Endothelial cell of umbilical vein (primary cell): ENCODE data around the gene TMCO1.

Experiments
- CTCF ChIP-seq, 2 donors: IDR thresholded peaks; 1 replicate in 1 of 2; 2 replicates in 1 of 2; pipeline ENCODE4 v1.5.1; 2011; ENCODE audit warnings: low read length in 2 of 2, mild to moderate bottlenecking in 2 of 2, moderate library complexity in 2 of 2, control low read depth in 1 of 2, inconsistent platforms in 1 of 2, low read depth in 1 of 2; ENCODE audit not compliant: insufficient read depth in 1 of 2; ENCODE audit errors: extremely low read depth in 1 of 2
- POLR2A ChIP-seq: IDR thresholded peaks from 2 replicates; pipeline ENCODE4 v1.6.1; 2012; ENCODE audit warnings: low read depth, mild to moderate bottlenecking, control low read depth, low read length

DNA sequence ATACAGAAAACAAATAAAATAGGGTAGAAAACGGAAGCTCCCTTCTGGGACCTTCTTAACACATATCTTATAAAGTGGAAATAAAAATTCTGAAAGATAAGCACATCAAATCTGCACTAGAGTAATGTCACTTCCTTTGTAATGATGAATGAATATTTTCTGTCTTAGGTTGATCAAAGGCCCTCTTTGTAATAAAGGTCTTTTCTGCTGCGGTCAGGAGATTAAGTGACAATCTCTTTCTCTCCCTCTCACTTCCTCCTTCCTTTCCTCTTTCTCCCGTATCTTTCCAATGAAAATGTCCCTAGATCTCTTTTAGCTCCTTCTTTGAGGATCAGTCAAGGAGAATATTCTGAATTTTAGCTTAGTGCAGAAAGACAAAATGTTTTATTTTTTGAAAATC is 33.8 kb downstream of the TMCO1 start:
- TF ChIP-seq CTCF (IDR thresholded peaks at IDR 0.05; ENCODE audit: extremely low read depth in 1 of 2, insufficient read depth in 1 of 2, low read depth in 1 of 2, low read length in 2 of 2) (no peak), POLR2A (no peak)
